HG02623 (cell line): ENCODE data around the gene CCDC174.

Experiments
- ATAC-seq: cut with Tn5 transposase; IDR thresholded peaks from one replicate; pipeline ENCODE4 v1.9.1; 2021; ENCODE audit warnings: moderate library complexity; ENCODE audit not compliant: unreplicated experiment

Gene CCDC174

GRCh38 chr3:14624498-14624897, 27.1 kb upstream of the CCDC174 start:
- no peak for ATAC-seq

- ATAC-seq, result no peak
Observed at GRCh38 chr3:14625443-14625842, 26.1 kb upstream of the CCDC174 start.

GRCh38 chr3:14627815-14628214, 23.7 kb upstream of the CCDC174 start:
- ATAC-seq, result no peak

- ATAC-seq, result no peak
Observed at GRCh38 chr3:14628406-14628805, 23.2 kb upstream of the CCDC174 start.

GRCh38 chr3:14630404-14631100, 21.0 kb upstream of the CCDC174 start:
- no peak for ATAC-seq

- no peak for ATAC-seq
Observed at GRCh38 chr3:14631101-14631497, 20.5 kb upstream of the CCDC174 start.

- ATAC-seq, result no peak
Observed at GRCh38 chr3:14631687-14632441, 19.7 kb upstream of the CCDC174 start.

GRCh38 chr3:14632442-14632930, 19.1 kb upstream of the CCDC174 start:
- no peak for ATAC-seq

- ATAC-seq, result no peak
Observed at GRCh38 chr3:14633417-14633816, 18.1 kb upstream of the CCDC174 start.

- no peak for ATAC-seq
Observed at GRCh38 chr3:14633819-14634424, 17.6 kb upstream of the CCDC174 start.

- no peak for ATAC-seq
Observed at GRCh38 chr3:14634763-14635400, 16.7 kb upstream of the CCDC174 start.

- no peak for ATAC-seq
Observed at GRCh38 chr3:14636496-14637087, 15.0 kb upstream of the CCDC174 start.

- no peak for ATAC-seq
Observed at GRCh38 chr3:14640157-14640562, 11.4 kb upstream of the CCDC174 start.

- no peak for ATAC-seq
Observed at GRCh38 chr3:14640734-14641133, 10.8 kb upstream of the CCDC174 start.

GRCh38 chr3:14641346-14641745, 10.2 kb upstream of the CCDC174 start:
- no peak for ATAC-seq

- no peak for ATAC-seq
Observed at GRCh38 chr3:14645453-14645852, 6.1 kb upstream of the CCDC174 start.

GRCh38 chr3:14646131-14646573, 5.4 kb upstream of the CCDC174 start:
- ATAC-seq, result no peak

GRCh38 chr3:14646589-14647413, 4.8 kb upstream of the CCDC174 start:
- ATAC-seq, result no peak

GRCh38 chr3:14647976-14648955, 3.3 kb upstream of the CCDC174 start:
- no peak for ATAC-seq
